T-helper 1 cell treated with Interleukin-12 subunit alpha and Interleukin-12 subunit beta and Interleukin-4 antibody, amounts not matched to agents 30 ng/mL and 1 ng/mL, for 36 hours (primary cell): Measurements from ENCODE around the gene MR1. TPM values are rescaled to one million over a fixed set of nuclear protein-coding genes. Genes with fewer than 3 reads are reported as not detected.

Source experiments
- intact Hi-C: fragments of 100-400 bp; cut with micrococcal nuclease; formaldehyde crosslinking; loops from one replicate; pipeline ENCODE4 v1.15.1; 2024
- total RNA-seq: library from RNA; stranded (reverse); gene quantifications from 2 replicates; pipeline ENCODE4 v1.2.3, GENCODE V29; 2022

The MR1 gene
- total RNA-seq = 38.8 and 39.7 TPM in 2 replicates

DNA sequence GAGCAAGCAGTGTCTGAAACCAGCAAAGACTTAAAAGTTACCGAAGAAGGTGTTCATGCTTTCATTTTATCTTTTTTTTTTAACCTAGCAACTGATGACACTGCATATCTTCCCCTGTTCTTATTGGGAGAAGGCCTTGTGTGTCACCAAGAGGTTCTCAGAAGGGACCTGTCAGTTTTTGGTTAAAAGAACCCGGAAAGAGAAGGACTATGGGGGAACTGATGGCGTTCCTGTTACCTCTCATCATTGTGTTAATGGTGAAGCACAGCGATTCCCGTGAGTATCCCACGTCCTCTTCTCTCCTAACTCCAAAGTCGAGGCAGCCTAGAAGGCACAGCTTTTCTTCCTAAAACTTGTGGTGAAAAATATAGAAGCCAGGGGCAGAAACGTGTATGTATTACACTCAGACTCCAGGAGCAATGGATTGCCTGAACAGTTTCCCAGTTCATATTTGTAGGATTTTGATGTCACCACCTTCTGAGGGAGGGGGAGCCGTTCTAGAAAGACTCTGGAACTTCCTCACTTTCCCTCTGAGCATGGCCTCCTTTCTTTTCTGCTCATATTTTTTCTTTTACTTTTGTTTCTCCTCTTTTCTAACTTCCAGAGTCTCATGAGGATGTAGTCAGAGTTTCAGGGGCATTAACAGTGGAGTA lies at the start of gene MR1:
TSS of gene MR1 (plus strand) at position 185 of the 653 bp plus-strand sequence. CDS start at position 210, 25 bp downstream.
- intact Hi-C loops = loop anchor here (1.0 to 10.0 kb wide), 8 partner anchors 10 to 1082 kb away; partner anchors contain the start of genes CEP350, IER5 and QSOX1

DNA sequence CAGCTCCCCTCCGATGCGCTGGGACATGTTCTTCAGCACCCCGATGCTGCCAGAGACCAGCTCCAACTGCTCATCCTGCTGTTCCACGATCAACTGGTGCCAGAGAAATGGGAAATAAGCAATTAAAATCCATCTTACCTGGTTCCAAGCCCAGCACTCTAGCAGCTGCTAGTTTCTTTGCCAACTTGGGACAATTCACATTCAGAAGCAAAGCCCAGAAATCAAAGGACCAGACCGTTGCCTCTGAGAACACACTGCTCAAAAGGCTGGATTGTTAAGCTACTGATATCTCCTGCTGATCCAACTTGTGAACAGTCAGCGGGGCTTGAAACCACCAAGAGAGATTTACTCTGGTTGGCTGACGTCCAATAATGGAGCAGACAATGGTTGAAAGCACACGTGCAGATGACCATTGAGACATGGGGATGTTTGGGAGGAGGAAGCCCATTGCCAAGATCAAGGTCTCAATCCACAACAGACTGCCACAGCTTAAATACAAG lies 45.5 kb upstream of the MR1 start:
- intact Hi-C loops = loop anchor here (10.0 kb wide), 1 partner anchor 436 kb away; no protein-coding TSS in a partner anchor

DNA sequence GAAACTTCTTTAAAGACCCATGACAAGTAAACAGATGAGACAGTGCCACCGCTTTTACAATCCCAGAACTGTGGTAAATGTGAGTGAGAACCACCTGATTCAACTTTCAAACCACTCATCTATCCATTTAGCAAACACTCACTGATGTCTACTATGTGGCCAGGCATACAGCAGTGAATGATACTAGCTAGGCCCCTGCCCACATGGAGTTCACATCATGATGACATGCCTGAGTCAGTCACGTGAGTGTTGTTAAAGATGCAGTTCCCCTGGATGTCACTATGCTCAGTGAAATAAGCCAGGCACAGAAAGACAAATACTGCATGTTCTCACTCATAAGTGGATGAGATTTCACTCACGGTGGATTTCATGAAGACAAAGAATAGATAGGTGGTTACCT lies 39.5 kb upstream of the MR1 start:
- intact Hi-C loops = no loop called here

DNA sequence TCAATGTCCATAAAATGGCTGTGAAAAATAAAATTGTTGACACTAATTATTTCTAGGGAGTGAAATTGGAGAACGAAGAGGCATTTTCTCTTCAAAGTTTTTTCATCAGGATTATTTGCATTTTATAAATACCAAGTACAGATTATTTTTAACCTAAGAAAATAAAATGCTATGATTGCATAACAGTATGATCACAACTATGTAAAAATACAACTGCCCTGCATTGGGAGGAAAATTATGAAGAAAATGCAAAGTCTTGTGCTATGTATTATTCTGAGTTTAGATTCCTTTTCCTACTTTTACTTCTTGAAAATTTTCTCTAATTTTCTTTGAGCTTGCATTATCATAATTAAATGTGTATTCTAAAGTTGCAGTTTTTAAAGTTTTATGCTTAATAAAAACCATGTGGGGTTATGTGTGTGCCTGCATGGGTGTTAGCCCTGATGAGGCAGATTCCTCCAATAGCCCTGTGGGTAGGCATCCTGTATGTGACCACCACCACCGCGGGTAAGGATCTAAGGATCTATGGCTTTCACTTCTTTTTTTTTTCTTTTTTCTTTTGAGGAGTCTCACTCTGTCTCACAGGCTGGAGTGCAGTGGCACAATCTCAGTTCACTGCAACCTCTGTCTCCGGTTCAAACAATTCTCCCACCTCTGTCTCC lies 35.8 kb upstream of the MR1 start:
- intact Hi-C loops = no loop called here

DNA sequence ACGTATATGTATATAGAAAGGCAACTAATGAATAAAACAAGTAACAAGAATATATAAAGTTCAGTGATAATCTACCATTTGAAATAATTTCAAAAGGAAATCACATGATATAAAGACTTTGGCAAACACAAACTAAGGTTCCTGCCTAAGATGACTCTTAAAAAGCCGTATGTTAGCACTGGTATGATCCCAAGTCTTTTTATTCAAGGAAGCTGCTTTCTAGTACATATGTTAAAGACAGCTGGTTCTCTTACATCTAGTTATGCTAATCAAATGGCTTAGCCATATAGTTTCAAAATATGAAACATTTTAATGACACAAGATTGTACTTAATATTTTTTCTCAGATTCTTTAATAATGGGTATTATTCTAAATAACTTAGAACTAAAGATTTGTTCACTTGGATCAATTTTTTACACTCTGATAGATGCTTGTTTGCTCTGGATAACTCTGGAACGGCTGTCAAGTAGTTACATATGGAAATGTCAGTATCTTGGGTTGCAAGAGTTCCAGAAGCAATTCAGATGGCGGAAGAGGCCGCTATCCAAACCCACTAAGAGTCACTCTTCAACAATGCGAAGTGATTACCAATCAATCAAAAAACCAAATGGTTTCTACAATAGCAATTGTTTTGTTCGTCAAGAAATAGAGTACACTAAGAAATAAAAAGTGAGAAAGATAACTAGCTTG lies 32.5 kb upstream of the MR1 start:
- intact Hi-C loops = no loop called here

DNA sequence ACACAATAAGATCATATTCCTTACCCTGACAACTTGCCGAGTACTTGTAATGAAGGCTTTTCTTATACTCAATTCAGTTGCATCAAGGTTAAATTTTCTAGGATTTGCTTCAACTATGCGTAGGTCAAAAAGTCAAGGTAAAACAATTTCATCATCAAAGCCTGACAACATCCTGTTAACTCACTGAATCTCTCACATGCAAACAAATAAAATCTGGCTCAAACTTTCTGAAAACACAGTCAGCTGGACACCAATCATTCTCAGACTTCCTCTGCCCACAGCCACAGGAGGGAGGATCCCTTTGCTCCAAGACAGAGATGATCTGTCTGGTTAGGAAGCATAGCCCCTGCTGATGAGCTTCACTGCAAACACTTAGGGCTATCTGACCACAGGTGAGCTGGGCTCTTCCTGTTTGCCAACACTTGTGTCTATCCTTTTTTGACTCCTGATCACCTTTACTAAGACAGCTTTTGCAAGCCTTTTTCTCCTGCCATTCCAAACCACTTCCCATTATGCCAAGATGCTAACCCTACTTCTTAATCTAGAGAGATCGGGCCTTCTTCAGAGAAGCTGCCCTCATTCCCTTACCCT lies 31.1 kb upstream of the MR1 start:
- intact Hi-C loops = no loop called here

DNA sequence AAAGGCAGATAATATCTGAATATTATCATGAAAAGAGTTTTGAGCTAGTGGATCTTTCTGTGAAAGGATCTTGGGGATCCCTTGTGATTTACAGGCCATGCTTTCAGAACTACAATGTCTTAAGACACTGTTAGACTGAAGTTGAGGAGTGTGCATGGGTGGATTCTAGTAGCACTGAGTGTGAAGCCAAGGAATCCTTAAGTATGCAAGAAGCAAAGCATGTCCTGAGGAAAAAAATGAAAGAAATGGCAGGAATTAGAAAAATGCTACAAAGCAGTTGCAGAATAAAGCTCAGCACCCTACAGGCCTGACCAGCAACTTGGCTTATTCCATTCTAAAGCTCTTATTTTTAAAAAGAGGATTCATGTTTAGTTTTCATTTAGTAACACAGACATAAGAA lies 23.0 kb upstream of the MR1 start:
- intact Hi-C loops = loop anchor here (1.0 kb wide), 1 partner anchor 128 kb away; no protein-coding TSS in a partner anchor

DNA sequence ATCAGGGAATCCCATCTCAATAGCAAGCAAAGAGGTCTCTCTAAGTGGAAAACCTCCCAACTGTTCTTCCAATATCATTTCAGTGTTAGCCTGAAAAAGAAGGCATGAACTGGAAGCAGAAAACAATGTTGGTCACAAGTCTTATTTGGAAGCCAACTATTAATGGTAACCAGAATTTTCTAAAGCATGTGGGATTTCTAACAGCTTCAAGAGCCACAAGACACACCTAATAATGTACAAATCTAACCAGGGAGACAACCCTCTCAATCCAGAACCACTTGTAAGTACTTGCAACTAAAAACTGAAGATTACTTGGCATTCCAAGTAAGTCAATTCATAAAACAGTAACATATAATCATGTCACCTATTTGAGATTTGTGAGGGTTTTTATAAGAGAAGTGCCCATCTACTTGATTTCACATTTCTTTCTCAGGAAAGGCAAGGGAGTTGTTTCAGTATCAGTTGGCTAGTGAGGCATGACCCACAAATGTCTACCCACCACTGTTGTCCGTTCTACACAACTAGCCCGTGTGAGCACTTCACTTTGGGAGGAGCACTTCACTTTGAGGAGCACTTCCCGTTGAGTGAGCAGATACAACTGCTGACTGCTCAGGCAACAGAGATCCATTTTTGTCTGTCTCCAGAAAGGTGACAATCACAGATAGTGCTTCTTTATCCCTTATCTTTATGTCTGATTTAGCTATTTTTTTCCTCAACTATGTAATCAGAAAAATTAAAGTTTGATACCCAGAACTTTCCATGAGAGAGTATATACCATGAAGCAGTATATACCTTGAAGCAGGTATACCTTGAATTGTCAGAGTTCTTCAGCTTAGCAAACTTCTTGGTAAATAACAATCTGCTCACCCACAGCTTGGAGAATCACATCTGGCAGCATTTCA lies 22.2 kb upstream of the MR1 start:
- intact Hi-C loops = loop anchor here (1.0 kb wide), 1 partner anchor 129 kb away; no protein-coding TSS in a partner anchor

DNA sequence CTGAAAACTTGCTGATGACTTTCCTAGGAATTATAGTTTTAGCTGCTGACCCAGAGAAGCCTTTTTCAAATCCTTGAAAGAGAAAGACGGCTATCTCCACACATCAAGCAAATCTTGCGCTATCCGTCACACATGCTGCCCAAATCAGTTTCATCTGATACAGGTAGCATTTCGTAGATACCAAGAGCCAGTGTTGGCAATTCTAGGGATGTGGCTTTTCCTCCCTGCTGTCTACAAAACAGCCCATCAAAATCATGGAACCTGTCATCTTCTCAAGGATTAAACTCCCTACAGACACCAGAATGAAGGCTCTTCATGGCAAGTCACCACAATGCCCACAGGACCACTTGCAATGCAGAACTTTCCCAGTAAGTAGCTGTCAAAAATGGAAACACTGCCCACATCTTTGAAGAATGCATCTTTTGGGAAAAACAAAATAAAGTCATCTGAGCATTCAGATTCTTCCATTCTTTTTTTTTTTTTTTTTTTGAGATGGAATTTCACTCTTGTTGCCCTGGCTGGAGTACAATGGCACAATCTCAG lies 21.5 kb upstream of the MR1 start:
- intact Hi-C loops = no loop called here

DNA sequence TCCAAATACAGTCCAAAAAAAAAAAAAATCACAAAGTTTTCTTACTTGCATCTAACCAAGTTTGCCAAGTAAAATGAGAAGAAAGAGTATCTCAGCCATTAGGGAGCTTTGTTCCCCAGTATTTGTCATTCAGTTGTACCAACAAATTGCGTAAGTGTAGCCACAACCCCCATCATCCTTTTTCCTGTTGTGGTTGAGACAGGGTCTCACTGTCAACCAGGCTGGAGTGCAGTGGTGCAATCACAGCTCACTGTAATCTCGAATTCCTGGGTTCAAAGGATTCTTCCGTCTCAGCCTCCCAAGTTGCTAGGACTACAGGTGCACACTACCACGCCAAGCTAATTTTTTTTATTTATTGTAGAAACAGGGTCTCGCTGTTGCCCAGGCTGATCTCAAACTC lies 20.6 kb upstream of the MR1 start:
- intact Hi-C loops = no loop called here

DNA sequence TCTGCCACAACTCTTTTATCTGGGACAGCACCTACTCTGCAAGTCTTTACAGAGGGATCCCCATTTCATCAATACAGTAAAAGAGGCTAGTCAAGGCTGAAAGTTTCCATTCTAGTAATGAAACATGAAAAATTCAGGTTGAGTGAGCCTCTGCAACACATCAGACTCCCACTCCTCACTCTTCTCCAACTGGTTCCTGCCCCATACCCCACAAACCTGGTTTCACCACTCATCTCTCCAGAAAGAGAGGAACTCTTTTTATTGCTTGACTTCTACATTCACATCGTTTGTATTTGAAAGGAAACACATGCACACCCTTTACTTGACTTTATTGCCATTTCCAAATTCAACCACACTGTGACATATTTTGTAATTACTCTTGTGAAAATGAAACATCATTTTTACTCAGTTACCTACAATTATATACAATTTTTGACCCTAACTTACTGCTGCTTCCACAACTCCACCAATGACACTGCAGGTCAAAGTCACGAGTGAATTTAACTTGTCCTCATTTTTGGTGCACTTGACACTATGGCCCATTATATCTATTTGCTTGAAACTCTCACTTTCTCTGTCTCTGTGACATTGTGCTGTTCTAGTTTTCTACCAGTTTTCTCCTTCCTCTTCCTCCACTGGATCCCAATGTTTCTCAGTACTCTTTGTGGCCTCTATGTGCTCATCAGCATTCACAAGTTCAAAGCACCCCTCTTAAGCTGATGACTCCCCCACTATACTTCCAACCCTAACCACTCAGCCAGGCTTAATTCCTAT lies 19.1 kb upstream of the MR1 start:
- intact Hi-C loops = loop anchor here (1.0 kb wide), 1 partner anchor 8 kb away; the partner anchor contains the start of gene STX6

DNA sequence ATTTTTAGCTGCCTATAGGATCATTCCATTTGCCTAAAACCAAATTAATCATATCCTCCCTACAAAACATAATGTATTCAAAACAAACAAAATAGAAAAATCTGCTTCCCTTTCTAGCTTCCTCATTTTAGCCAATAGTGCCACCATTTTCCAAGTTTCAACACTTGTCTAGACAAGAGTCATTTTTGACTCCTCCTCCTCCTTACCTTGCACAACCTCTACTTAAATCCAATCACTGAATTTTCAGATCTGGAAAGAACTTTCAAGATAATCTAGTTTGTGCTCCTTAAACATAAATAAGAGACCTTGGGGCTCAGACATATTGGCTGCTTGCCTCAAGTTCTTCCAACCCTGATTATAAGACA lies 18.6 kb upstream of the MR1 start:
- intact Hi-C loops = no loop called here

DNA sequence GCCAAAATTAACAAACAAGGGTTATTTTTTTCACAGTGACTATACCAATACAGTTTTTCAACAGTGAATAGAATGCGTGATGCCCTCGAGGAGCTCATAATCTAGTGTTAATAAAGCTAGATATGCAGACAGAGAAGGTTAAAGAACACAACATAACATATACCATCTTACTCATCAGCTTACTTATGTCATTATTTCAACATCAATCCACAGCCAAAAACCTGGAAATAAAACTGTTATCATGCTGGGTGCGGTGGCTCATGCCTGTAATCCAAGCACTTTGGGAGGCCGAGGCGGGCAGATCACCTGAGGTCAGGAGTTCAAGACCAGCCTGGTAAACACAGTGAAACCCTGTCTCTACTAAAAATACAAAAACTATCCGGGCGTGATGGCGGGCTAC lies 17.2 kb upstream of the MR1 start:
- intact Hi-C loops = no loop called here

DNA sequence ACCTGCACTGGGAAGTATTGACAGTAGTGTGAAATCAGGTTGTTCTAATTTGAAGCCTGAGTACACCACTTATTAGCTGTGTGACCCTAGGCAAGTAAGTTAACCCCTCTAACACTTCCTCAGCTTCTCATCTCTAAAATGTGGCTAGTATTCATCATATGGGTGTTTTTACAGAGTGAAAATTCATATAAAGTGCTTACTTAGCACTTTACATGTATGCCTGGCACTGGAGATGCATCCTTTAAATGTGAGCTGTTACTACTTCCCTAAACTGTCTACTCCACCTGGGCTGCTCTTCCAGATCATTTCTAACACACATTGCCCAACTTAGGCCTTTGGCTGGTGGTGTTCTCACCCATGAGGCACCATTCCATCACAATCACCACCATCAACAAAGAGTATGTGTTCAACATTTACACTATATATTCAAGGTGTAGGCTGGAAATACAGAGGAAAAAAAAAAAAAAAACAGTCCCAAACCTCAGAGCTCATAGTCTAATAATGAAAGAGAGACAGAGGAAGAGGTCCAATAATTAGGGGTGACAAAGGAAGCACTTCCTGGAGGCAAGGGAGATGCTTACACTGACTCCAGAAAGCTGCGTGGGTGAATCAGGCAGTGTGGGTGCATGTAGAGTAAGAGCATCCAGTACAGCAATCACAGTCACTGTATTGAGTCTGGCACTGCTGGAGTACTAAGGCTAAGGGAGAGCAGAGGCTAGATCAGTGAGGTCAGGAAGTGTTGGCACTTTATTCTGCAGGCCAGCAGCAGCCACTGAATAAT lies 14.7 kb upstream of the MR1 start:
- intact Hi-C loops = loop anchor here (1.0 kb wide), 1 partner anchor 517 kb away; the partner anchor contains the start of gene ACBD6

DNA sequence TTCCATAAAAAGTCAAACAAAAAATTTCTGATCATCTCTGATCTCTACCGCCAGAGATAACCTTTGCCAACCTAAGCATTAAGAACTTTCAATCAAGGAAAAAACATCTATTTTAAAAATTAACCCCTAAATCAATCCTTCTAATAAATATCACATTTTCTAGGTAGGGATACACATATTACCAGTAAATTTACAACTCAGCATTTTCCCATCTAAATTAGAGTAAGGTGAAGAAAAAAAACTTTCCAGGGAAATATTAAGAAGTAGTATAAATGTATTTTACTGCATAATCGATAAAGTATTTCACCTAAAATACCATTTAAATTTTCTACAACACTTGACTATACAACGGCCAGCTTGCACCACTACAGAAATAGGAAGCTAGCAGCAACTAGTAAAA lies 12.6 kb upstream of the MR1 start:
- intact Hi-C loops = loop anchor here (1.0 to 10.0 kb wide), 6 partner anchors 40 to 1996 kb away; partner anchors contain the start of genes AXDND1, FAM20B, NPL and RGS16

DNA sequence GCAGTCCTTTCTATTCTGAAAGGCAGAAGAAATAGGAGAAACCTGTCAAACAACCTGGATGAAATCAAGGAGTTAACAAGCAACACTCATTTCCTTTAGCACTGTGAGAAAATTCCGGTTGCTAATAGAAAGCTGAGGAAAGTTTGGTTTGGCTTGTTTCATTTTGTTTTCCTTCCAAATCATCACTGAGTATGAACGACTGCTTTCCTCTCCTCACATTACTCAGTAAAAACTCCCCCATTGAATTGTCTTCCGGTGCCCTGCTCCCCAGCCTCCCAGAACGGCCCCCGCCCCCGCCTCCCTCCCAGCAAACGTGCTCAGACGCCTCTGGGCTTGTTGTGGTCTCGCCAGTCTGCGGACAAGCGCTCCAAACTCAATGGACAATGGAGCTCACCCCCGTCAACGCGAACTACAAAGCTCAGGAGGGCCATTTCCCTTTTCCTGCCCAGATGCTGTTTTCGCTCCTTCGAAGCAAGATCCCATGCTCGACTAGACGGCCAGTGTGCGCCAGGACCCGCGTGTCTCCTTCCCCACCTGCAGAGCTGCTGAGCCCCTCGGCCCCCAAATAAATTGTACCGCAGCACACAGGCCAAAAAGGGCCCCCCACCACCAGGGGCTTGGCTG lies 11.9 kb upstream of the MR1 start:
- intact Hi-C loops = loop anchor here (1.0 to 10.0 kb wide), 14 partner anchors 8 to 1997 kb away; partner anchors contain the start of genes AXDND1, FAM20B, NPL and RGS16

DNA sequence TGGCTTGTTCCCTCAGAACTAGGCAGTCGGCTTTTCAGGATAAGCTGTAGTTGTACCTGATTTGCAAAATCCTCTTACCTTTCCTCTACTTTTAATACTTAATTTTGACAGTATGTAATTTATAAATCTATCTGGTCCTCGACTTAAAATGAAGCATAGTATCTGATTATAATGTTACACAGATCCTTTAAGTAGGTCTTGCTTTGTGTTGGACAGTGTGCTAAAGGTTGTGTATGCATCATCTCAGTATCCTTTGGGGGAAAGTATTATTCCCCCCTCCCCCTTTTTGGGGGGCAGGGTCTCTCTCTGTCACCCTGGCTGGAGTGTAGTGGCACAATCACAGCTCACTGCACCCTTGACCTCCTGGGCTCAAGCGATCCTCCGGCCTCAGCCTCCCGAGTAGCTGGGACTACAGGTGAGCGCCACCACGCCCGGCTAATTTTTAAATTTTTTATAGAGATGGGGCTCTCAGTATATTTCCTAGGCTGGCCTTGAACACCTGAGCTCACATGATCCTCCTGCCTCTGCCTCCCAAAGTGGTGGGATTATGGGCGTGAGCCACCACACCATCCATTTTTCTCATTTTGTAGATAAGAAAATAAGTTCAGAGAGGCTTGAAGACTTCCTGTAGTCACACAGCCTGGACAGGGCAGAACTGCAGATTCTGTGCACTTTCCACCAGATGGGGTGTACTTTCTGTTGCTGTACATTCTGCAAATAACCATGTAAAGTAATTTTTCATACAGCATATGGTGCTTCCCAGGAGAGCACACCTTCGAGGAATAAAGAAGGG lies 10.3 kb upstream of the MR1 start:
- intact Hi-C loops = loop anchor here (1.0 to 10.0 kb wide), 10 partner anchors 10 to 1999 kb away; partner anchors contain the start of genes AXDND1, FAM20B, MR1 and NPL
